ENCODE measurements around the gene CNMD.

The CNMD gene

GRCh38 chr13:52739468-52740071 is at the start of gene CNMD:
Gene CNMD, minus strand, starts transcription at chr13:52739820. Its CDS starts 119 bp downstream, at chr13:52739701.
- no peak for FAIRE-seq
- no peak for DNase-seq (ENCODE audit: insufficient read length, low spot score)

GRCh38 chr13:52788011-52788410 is 48.4 kb upstream of the CNMD start:
- DNase-seq (ENCODE audit: insufficient read length, low spot score) (no peak), FAIRE-seq (no peak)

GRCh38 chr13:52787235-52787634 is 47.6 kb upstream of the CNMD start:
- DNase-seq (ENCODE audit: insufficient read length, low spot score): no peak
- no peak for FAIRE-seq

DNA sequence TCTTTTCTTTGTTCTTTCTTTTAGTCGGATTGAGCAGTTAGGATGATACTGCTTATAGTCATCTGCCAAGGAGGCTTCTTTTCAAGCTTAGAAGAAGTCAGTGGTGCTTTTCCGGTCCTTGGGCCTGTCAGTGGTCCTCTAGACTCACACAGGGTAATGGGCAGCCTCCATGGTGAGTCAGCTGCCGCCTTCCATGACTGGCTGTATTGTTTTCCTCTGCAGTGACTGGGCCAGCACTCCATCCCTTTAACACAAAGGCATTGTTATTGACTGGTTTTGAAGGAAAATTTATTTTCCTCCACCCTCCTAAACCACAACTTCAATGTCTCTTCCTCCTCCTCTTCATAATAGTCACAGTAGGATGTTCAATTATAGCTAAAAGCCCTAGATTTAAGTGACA is 47.1 kb upstream of the CNMD start:
- DNase-seq (ENCODE audit: insufficient read length, low spot score): no peak

DNA sequence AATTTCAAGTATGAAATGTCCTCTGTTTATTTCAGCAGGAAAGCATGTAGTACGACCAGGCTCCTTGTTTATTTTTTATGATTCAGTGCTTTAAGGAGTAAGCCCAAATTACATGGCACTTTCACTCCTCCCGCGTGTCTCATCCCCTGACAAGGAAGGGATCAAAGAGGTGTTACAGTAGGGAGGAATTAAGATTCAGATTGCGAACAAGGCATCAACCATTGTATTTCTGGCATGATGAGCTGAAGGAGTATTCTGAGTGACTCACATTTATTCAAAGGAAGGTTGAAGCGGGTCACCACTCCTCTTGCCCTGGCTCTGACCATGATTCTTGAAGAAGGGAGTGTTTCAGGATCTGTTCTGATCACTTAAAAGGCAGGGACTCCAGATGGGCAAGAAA is 46.1 kb upstream of the CNMD start:
- no peak for DNase-seq (ENCODE audit: insufficient read length, low spot score)
- no peak for FAIRE-seq

More for the DNA sequence above, 47.1 kb upstream of the CNMD start:
- FAIRE-seq: no peak

DNA sequence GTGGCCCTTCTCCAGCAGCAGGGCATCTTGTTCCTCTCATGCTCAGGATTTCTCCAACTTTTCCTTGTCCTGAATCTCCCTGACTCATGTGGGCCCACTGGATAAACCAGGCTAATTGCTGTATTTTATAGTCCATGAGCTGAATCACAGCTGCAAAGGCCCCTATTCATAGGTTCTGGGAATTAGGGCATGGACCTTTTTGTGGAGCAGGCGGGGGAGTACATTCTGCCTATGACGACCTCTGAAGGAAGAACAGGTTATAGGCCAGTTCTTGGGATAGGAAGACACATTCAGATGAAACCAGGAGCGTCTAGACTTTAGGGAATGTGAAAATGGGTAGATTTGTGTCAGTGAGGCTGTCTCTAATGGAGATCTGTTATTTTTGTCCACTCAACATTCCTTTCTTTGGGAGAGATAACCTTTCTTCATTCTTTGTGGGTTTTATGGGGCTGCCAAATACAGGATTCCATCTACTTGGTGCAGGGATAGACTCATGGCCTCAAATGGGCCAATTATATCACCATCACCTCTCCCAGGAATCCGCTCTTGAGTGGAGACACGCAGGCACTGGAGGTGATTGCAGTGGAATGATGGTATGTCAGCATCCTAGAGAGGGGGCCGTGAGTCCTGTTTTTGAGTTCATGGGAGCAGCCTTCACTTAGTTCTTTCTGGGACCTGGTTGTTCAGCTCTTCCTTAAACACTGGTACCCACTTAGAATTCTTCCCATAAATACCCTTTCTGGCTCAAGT is 45.1 kb upstream of the CNMD start:
- DNase-seq (ENCODE audit: insufficient read length, low spot score) (no peak), FAIRE-seq (no peak)

DNA sequence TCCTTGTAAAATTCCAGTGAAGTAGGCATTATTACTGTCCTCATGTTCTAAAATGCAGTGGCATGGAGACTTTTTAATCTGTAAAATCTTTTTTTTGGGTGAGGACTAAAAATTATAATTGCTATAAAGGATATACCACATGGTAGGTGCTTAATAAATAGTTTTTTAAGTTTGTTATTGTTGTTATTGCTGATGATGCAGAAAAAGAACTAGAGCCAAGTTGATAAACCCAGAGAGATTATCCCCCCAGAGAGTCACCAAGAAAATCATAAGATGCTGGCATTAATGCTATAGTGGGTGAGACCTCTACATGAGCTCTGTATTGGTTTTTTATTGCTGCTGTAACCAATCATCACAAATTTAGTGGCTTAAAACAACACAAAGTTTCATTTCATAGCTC is 44.3 kb upstream of the CNMD start:
- FAIRE-seq: no peak
- DNase-seq (ENCODE audit: insufficient read length, low spot score): no peak

GRCh38 chr13:52782471-52783448 is 43.1 kb upstream of the CNMD start:
- no peak for FAIRE-seq
- DNase-seq (ENCODE audit: insufficient read length, low spot score): no peak

DNA sequence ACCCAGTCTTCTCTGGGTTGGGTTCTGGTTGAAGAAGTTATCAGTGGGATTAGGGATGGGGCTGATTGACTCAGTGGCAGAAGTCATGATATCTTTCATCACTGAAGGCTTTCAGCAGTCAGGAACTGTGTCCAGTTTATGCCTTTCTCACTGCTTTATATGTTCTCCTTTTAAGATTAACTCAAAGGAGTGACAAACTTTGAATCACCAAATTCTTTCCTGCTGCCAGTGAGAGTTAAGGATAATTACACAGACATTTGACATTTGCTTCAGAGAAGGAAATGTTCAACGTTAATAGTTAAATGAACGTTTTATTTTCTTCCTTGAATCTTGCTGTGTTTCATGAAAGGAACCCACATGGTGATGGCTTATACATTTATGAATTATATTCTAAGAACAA is 41.0 kb upstream of the CNMD start:
- DNase-seq (ENCODE audit: insufficient read length, low spot score): no peak
- FAIRE-seq: no peak

- DNase-seq (ENCODE audit: insufficient read length, low spot score) (no peak), FAIRE-seq (no peak)
Measured at GRCh38 chr13:52780092-52780491, 40.5 kb upstream of the CNMD start.

DNA sequence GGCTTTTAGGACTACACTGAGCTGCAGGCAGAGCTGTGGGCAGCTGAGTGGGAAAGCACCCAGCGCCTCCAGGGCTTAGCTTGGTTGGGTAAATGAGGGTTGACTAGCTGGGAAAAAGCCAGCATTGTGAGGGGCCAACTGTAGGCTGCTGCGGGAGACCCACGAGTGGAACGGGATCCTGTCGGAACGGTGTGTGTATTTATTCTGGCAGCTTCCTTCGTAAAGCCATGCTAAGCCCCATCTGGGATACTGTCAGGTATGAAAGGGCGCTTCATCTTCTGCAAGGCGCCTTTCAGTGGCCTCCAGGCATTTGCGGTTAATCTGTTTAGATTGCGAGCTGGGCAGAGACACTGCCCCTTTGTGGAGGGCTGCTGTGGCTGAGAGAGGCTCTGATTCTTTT is 39.5 kb upstream of the CNMD start:
- no peak for DNase-seq (ENCODE audit: insufficient read length, low spot score)
- no peak for FAIRE-seq

DNA sequence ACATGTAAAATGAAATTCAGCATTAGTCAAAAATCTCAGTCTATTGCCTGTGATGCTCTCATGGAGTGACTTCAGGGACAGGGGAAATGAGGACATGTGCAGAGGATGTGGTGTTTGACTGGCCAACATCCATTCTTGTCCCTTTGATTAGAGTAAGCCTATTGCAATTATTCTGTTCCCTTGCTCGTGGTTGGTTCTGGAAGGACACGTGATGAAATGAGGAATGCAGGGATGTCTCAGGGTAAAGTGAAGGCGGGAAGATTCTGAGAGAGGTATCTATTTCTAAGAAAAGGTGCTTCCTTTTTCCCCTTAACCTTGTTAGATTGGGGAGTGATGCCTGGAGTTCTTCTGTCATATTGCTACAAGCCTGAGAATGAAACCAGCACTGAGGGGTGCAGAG is 37.1 kb upstream of the CNMD start:
- no peak for FAIRE-seq
- DNase-seq (ENCODE audit: insufficient read length, low spot score): no peak

- DNase-seq (ENCODE audit: insufficient read length, low spot score) (no peak), FAIRE-seq (no peak)
Measured at GRCh38 chr13:52775511-52775910, 35.9 kb upstream of the CNMD start.

GRCh38 chr13:52767949-52768516 is 28.4 kb upstream of the CNMD start:
- DNase-seq (ENCODE audit: insufficient read length, low spot score): no peak
- no peak for FAIRE-seq

- DNase-seq (ENCODE audit: insufficient read length, low spot score) (no peak), FAIRE-seq (no peak)
Measured at GRCh38 chr13:52765611-52766390, 26.2 kb upstream of the CNMD start.

- no peak for DNase-seq (ENCODE audit: insufficient read length, low spot score)
- FAIRE-seq: no peak
Measured at GRCh38 chr13:52760077-52760476, 20.5 kb upstream of the CNMD start.

- FAIRE-seq (no peak), DNase-seq (ENCODE audit: insufficient read length, low spot score) (no peak)
Measured at GRCh38 chr13:52758114-52758513, 18.5 kb upstream of the CNMD start.

DNA sequence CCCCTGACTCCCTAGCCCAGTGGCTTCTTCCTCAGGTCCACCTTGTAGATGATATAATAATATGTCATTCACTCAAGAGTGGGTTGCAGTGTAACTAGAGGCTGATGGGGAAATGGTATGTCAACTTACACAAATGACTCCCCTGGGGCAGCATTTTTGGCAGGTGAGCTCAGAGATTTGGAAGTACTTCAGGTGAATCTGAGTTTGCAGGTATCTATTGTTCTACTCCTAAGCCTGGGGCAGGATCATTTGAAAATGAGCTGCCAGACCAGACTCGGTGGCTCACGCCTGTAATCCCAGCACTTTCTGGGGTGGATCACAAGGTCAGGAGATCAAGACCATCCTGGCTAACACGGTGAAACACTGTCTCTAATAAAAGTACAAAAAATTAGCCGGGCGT is 11.6 kb upstream of the CNMD start:
- DNase-seq (ENCODE audit: insufficient read length, low spot score): no peak

GRCh38 chr13:52750713-52751112 is 11.1 kb upstream of the CNMD start:
- FAIRE-seq (no peak), DNase-seq (ENCODE audit: insufficient read length, low spot score) (no peak)

More for the DNA sequence above, 11.6 kb upstream of the CNMD start:
- FAIRE-seq: no peak

GRCh38 chr13:52749419-52749818 is 9.8 kb upstream of the CNMD start:
- DNase-seq (ENCODE audit: insufficient read length, low spot score) (no peak), FAIRE-seq (no peak)

All from HTR-8/SVneo (cell line).